Glutamatergic neuron (in vitro differentiated cells): ENCODE results near the gene SH3BP5L. TPM values are rescaled to one million over a fixed set of nuclear protein-coding genes. Genes with fewer than 3 reads are reported as not detected.

Source experiments
- DNase-seq: peaks from one replicate; pipeline ENCODE4 v3.0.0; 2022
- H3K27ac Mint-ChIP-seq: one replicate; pipeline ENCODE4 v1.8.0; 2020; ENCODE audit warnings: mild to moderate bottlenecking, mixed read lengths, inconsistent platforms; ENCODE audit not compliant: unreplicated experiment
- H3K27me3 Mint-ChIP-seq: one replicate; pipeline ENCODE4 v1.8.0; 2020; ENCODE audit warnings: mild to moderate bottlenecking, moderate library complexity, mixed read lengths, inconsistent platforms; ENCODE audit not compliant: unreplicated experiment
- H3K36me3 Mint-ChIP-seq: one replicate; pipeline ENCODE4 v1.8.0; 2020; ENCODE audit warnings: mild to moderate bottlenecking, mixed read lengths, inconsistent platforms; ENCODE audit not compliant: unreplicated experiment
- H3K4me1 Mint-ChIP-seq: one replicate; pipeline ENCODE4 v1.8.0; 2020; ENCODE audit warnings: mild to moderate bottlenecking, low read depth, mixed read lengths, inconsistent platforms; ENCODE audit not compliant: unreplicated experiment
- H3K4me3 Mint-ChIP-seq: one replicate; pipeline ENCODE4 v1.8.0; 2020; ENCODE audit warnings: mild to moderate bottlenecking, mixed read lengths, inconsistent platforms; ENCODE audit not compliant: unreplicated experiment
- H3K9me3 Mint-ChIP-seq: one replicate; pipeline ENCODE4 v1.8.0; 2020; ENCODE audit warnings: mild to moderate bottlenecking, moderate library complexity, mixed read lengths, inconsistent platforms; ENCODE audit not compliant: unreplicated experiment
- CTCF ChIP-seq: fragments of 200-600 bp; sonication (generic); IDR thresholded peaks from one replicate; pipeline ENCODE4 v1.5.0; 2021; ENCODE audit not compliant: partially characterized antibody, unreplicated experiment
- total RNA-seq: library from RNA; stranded (reverse); fragmentation: NEBNext Ultra II Directional; extraction: Animal tissue kit (Norgen Biotek cat#: 25700); gene quantifications from one replicate; pipeline ENCODE4 v1.2.1, GENCODE V29; 2021; ENCODE audit not compliant: unreplicated experiment

Gene SH3BP5L
- total RNA-seq, 1 donor from 2014 or later: 74.0 TPM

DNA sequence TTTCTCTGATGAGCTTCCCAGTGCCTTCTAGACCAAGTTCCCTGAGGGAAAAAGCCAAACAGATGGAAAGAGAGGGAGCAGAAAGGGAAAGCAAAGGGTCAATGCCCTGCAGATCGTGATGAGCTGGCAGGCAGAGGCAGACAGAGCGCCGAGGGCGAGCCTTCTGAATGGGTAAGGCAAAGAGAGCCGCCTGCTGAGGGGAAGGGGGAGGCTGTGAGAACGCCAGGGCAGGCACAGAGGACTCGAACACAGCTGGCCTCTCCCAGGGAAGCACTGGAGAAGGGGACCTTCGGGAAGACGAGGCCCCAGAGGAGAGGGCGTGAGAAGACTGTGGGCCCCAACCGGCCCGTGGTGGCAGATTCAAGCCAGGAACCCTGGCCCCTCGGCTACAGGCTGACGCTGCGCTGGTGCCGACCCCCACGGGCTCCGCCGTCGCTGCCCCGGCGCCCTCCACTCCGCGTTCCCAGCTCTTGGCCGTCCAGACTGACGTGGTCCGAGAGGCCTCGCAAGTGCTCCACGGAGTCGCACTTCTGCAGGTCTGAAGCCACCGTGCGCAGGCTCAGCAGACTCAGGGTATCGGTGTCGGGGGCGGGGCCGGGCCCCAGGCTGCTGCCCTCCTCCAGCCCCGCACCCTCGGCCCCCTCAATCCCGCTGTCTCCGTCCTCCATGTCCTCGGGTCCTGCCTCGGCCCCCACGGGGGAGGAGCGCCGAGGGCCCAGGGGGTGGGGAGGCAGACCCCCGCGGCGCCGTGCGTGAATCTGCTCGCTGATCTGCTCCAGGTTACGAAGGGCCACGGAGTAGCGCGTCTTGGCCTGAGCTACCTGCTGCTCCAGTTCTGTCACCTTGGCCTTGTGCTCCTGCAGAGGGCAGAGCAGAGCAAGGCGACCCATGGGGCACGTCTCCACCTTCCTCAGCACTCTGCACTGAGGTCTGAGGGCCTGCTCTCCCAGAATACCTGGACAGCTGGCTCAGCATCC is 13.9 kb downstream of the SH3BP5L start:
- H3K27ac Mint-ChIP-seq: no peak overlapping the region
- H3K4me1 Mint-ChIP-seq: no peaks in the 10 kb centered on the region
- DNase-seq: no peak
- H3K4me3 Mint-ChIP-seq: no peak overlapping the region
- H3K36me3 Mint-ChIP-seq: peaks cover 6% of the 10 kb centered on the region
- TF ChIP-seq CTCF: no peak
- H3K27me3 Mint-ChIP-seq: peaks cover 10% of the 10 kb centered on the region
- peaks cover 3% of the 10 kb centered on the region for H3K9me3 Mint-ChIP-seq

- no peak overlapping the region for H3K27ac Mint-ChIP-seq
- H3K27me3 Mint-ChIP-seq: peaks cover 10% of the 10 kb centered on the region
- no peak for TF ChIP-seq CTCF
- no peaks in the 10 kb centered on the region for H3K4me1 Mint-ChIP-seq
- peaks cover 6% of the 10 kb centered on the region for H3K36me3 Mint-ChIP-seq
- H3K9me3 Mint-ChIP-seq: peaks cover 3% of the 10 kb centered on the region
- no peak for DNase-seq
- H3K4me3 Mint-ChIP-seq: no peak overlapping the region
Measured at GRCh38 chr1:248810727-248811513, 14.8 kb downstream of the SH3BP5L start.

DNA sequence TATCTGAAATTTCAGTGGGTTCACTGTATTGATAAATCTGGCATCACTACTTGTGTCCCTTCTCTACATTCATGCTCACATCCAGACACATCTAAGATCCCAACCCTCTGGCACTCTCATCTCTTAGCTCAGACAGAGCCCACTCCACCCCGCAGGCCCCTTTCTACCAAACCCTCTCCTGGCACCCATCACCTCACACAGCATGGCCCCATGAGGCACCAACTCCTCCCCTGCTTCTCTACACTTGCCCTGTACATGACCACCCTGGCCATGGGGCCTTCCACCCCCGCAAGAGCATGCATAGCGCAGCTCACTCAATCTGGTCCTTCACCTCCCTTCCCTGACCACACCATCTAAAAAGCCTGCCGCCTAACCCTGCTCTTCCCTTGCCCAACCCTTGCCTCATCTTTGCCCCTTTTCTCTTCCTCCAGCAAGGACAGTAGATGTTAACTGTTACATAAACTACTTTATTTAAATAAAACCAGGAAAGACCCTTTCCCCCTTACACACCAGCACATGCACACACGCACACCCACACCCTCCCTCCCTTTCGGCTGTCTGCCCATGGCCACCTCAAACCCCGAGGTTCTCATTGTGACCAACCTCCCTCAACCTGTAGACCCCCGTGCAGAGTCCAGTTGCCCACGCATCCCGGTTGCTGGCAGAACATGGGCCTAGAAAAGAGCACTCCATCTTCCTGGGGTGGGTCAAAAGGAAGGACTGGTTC is 15.6 kb downstream of the SH3BP5L start:
- no peaks in the 10 kb centered on the region for H3K4me1 Mint-ChIP-seq
- no peak overlapping the region for H3K4me3 Mint-ChIP-seq

DNA sequence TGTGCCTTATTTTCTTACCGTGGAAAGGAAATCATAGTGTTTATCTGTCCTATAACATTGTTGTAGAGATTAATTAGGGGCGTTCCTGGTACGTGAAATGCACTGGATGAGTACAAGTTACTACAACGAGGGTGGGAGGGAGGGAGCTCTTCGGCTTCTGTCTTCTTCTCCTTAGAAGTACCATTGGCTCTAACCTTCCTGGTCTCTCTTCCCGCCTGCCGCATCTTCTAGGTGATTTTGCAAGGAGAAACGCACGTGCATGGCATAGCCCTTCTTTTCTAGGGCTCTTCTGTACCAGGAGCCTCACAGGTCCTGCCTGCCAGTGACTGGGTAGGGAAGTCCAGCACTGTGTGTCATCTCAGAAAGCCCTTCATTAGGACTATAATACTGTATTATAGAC is 16.8 kb downstream of the SH3BP5L start:
- Mint-ChIP-seq H3K9me3 (peaks cover 5% of the 10 kb centered on the region), H3K27ac (no peak overlapping the region)
- no peak for TF ChIP-seq CTCF

More for the DNA sequence above, 15.6 kb downstream of the SH3BP5L start:
- Mint-ChIP-seq H3K36me3 (peaks cover 6% of the 10 kb centered on the region), H3K9me3 (peaks cover 4% of the 10 kb centered on the region), H3K27ac (no peak overlapping the region), H3K27me3 (peaks cover 10% of the 10 kb centered on the region)
- TF ChIP-seq CTCF: no peak
- DNase-seq: no peak

More for the DNA sequence above, 16.8 kb downstream of the SH3BP5L start:
- no peak for DNase-seq
- no peak overlapping the region for H3K4me3 Mint-ChIP-seq
- H3K36me3 Mint-ChIP-seq: peaks cover under 1% of the 10 kb centered on the region
- no peaks in the 10 kb centered on the region for H3K4me1 Mint-ChIP-seq
- H3K27me3 Mint-ChIP-seq: peaks cover 13% of the 10 kb centered on the region
